SHP77 (cell line): ENCODE data around the gene CP.
"Not testable (repeated sequence)": the region's sequence is repeated elsewhere in the genome, so short reads cannot be mapped to it uniquely, and the experiment has no call there.

Experiments used
- DNase-seq, 2 experiments: peaks; one replicate each; lab custom pipeline; 2025; lab: John Stamatoyannopoulos, UW

The CP gene

DNA sequence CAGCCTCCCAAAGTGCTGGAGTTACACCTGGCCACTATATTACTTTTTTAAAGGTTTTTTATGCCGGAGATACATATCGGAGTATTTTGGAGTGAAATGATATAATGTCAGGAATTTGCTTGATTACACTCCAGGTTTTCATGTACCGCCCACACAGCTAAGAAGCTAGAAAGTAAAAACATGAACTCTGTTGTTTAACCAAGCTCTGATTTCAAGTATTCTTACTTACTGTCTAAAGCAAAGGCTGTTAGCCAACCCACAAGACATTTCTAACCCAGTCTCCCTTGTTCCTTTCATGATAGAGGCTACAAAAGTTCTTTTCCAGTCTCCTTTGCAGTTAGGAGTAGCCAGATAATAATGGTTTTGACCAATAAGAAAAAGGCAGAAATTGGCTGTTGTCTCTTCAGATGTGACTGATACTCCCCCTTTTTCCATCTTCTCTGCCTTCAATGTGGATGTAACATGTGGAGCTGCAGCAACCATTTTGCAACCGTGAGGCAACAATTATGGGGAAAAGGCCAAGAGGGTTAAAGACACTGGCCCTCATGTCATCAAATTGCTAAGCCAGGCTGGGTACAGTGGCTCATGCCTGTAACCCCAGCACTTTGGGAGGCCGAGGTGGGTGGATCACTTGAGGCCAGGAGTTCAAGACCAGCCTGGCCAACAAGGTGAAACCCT lies 6.1 kb upstream of the CP start:
- no peak for DNase-seq

GRCh38 chr3:149226776-149227175 lies 5.1 kb upstream of the CP start:
- no peak for DNase-seq

- peak in 1 of 2 experiments; percentile 22 for DNase-seq
These were observed 3.3 kb upstream of the CP start for GRCh38 chr3:149224736-149225594.

DNA sequence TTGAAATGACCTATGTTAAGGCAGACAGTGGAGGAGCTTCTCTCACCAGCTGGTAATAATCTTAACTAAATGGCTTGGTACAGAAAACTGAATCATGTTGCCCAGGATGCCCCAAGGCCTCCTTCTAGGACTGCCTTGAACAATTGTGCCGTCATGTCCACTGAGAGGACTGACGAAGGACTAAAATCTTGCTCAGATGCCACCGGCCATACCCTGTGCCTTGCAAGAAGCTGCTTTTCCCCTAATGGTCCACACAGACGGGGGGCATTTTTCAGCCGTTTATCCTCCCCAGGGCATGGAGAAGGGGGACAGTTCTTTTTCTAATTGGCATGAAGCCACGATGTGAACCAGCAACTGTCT lies 1.8 kb upstream of the CP start:
- no peak for DNase-seq

DNA sequence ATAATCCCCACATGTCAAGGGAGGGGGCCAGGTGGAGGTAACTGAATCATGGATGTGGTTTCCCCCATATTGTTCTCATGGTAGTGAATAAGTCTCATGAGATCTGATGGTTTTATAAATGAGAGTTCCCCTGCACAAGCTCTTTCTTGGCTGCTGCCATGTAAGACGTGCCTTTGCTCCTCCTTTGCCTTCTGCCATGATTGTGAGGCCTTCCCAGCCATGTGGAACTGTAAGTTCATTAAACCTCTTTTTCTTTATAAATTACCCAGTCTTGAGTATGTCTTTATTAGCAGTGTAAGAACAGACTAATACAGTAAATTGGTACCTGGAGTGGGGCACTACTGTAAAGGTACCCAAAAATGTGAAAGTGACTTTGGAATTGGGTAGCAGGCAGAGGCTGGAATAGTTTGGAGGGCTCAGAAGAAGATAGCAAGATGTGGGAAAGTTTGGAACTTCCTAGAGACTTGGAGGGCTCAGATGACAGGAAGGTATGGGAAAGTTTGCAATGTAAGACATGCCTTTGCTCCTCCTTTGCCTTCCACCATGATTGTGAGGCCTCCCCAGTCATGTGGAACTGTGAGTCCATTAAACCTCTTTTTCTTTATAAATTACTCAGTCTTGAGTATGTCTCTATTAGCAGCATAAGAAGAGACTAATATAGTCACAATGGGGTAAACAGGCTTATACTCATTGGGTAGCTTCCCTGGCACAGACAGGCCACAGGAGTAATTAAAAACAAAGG lies 2.1 kb downstream of the CP start:
- DNase-seq, result not testable (repeated sequence)

- no peak for DNase-seq
These were observed 4.3 kb downstream of the CP start for GRCh38 chr3:149217347-149217746.

DNA sequence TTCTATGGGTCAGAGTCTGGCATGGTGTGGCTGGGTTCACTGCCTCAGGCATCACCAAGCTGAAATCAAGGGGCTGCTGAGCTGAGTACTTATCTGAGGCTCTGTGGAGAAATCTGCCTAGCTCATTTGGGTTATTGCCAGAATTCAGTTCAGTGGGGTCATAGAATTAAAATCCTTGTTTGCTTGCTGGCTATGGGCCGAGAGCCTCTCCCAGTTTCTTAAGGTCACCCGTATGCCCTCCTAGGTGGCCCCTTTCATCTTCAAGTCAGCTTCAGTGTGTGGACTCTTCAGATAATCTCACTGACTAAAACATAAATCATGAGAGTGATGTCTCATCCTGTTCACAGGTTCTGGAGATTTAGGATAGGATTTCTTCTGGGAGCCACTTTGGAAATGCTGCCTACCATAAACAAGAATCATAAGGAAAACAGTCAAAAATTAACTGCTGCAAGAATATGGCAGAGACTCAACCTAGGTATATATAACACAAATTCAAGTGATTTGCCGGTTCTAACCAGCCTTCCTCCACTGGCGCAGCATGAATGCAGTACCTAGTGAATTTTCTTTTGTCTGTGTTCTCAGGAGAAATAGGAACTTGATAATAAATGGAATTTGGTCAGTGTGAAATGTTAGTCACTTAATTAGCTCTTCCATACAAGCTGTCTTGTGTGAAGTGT lies 5.3 kb downstream of the CP start:
- DNase-seq, result peak in 1 of 2 experiments; percentile 29

GRCh38 chr3:149215515-149215914 lies 6.1 kb downstream of the CP start:
- no peak for DNase-seq

- peak in 1 of 2 experiments; percentile 14 for DNase-seq
These were observed 6.9 kb downstream of the CP start for GRCh38 chr3:149214702-149215101.

DNA sequence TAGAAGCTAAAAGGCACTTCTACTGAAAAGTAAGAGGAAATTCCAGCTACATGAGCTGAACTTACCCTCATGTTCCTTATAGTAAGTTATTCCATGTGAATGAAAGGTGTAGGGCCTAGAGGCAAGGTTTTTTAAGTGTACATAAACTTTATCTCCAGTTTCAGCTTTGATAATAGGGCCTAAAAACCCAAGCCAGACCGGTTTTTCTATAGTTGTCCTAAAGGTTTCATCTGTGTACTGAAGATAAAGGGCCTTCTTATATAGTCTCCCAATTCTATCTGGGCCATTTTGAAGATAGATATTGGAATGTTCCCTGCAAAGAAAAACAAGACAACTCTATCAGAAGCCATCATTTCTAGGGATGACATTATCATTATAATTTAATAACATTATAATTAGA lies 9.2 kb downstream of the CP start:
- DNase-seq, result no peak

GRCh38 chr3:149209431-149209830 lies 12.2 kb downstream of the CP start:
- no peak for DNase-seq

DNA sequence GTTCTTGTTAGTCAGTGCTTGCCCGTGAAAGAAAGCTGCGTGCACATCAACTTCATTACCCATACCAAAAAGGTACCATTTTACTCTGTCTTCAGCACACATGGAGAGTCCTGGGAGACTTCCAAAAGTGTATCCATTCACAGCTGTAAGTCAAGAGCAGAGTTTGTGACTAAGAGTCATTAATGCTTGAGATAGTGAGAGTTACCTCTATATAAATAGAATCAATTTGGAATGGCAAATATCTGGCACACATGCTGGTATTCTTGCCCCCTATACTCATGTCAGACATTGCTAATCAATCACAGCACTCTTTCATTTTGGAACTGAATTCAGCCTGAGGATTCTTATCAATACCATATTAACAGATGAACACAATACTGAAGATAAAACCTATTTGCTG lies 14.2 kb downstream of the CP start:
- DNase-seq, result no peak

GRCh38 chr3:149204390-149204991 lies 17.1 kb downstream of the CP start:
- no peak for DNase-seq

GRCh38 chr3:149203758-149204157 lies 17.9 kb downstream of the CP start:
- no peak for DNase-seq

DNA sequence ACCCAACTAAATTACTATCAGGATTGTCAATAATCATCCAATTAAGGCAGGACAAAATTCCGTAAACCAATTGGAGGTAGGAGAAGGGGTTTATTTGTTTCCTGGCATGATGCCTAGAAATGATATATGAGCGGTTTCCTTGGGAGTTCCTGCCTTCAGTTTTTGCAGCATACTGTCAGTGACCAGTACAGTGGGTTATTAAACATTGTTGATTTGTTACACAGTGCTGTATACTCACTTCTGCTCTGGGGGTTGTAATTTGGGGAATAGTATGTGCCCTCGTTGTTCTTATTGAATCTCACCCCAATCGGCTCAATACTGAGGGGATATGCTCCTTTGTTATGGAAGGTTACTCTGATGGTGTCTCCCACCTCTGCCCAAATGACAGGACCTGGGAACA lies 22.2 kb downstream of the CP start:
- peak; percentile 77 to 86 for DNase-seq

- no peak for DNase-seq
These were observed 23.0 kb downstream of the CP start for GRCh38 chr3:149198611-149199010.

DNA sequence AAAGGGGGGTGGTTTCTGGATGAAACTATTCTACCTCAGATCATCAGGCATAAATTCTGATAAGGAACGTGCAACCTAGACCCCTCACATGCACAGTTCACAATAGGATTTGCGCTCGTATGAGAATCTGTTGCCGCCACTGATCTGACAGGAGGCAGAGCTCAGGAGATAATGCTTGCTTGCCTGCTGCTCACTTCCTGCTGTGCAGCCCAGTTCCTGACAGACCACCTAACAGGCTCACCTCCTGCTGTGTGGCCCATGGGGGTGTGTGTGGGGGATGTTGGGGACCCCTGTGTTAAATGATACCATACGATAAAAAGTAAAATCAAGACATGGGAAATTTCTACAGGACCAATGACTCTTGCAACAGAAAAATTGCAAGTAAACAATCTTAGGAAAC lies 24.0 kb downstream of the CP start:
- DNase-seq, result no peak

- not testable (repeated sequence) for DNase-seq
These were observed 24.6 kb downstream of the CP start for GRCh38 chr3:149196805-149197592.

- DNase-seq, result no peak
These were observed 26.4 kb downstream of the CP start for GRCh38 chr3:149195221-149195620.

DNA sequence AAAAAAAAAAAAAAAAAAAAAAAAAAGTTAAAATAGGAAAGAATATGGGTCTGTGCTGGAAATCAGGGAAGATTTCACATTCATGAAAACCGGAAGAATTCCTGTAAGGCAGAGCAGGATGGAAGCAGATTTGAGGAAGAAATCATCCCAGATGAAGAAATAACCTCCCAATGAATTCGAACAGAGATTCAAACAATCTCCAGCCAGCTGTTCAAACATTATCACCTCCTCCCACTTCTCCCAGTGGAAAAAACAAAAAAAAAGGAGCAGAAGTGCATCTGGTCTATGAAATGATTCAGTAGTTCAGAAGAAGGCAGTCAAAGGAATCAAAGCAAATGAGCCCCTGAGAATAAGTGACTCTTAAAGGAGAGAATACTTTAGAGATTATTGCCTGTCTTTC lies 33.1 kb downstream of the CP start:
- peak; percentile 44 to 45 for DNase-seq

- no peak for DNase-seq
These were observed 34.9 kb downstream of the CP start for GRCh38 chr3:149186721-149187120.
